H1 (cell line): Measurements from ENCODE around the gene TM4SF18. TPM values are rescaled to one million over a fixed set of nuclear protein-coding genes. Genes with fewer than 3 reads are reported as not detected.

Experiments used
- CREB1 ChIP-seq: IDR thresholded peaks from 2 replicates; pipeline ENCODE4 v1.6.1; 2012; ENCODE audit warnings: inconsistent platforms
- JUND ChIP-seq: IDR thresholded peaks from 2 replicates; pipeline ENCODE4 v1.6.1; 2011; ENCODE audit warnings: mild to moderate bottlenecking, improper control_type of control experiment, low read length
- POU5F1 ChIP-seq: IDR thresholded peaks from 2 replicates; pipeline ENCODE4 v1.6.1; 2011; ENCODE audit warnings: low read depth, mild to moderate bottlenecking, low read length, moderate library complexity
- polyA plus RNA-seq, 7 experiments: library from polyadenylated mRNA; depleted of rRNA in 3 of 7; stranded (reverse) in 5 of 7; unstranded in 2 of 7; fragments of >200 nt in 5 of 7; fragments of 200-250 nt in 2 of 7; gene quantifications; 1 replicate in 5 of 7; 2 replicates in 1 of 7; 4 replicates in 1 of 7; pipeline versions ENCODE4 v1.2.1 to v1.2.3, GENCODE V29; 2011 to 2013; ENCODE audit warnings: missing spikeins in 2 of 7, mixed read lengths in 2 of 7
- total RNA-seq: library from RNA; stranded (reverse); fragmentation: NEBNext Ultra II Directional; extraction: Animal tissue kit (Norgen Biotek cat#: 25700); gene quantifications from 2 replicates; pipeline ENCODE4 v1.2.1, GENCODE V29; 2021

The TM4SF18 gene
- total and polyA plus RNA-seq, 2 of the 8 experiments (the other 6 are each of a cell fraction or from before 2014, with no cell fraction given), result 2.9 to 13.6 TPM

DNA sequence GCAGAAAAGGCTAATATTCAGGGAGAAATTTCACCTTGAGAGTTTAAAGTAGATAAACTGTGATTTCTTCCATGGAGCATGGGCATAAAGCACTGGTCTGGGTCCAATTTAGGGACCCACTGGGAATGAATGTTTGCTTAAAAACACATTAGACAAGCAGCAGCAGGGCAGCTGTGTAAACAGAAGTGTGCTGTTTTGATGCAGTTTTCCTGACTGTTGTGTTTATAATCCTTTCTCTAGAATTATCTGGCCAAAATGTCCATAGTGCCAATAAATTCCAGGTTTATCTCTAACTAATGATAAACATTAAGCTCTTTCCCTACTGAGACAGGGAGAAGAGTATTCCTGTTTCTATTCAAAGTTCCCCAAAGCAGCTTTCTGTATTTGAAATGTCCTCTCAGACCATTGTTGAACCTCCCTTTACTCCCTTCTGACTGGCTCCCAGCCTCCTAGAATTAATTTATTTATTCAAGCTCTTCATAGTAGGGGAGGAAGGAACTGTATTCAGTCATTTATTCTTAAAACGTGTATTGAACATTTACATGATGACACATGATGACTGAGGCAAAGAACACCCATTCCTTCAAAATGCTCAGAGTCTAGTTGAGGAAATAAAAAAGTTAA is 7.0 kb upstream of the TM4SF18 start (continued):
- TF ChIP-seq JUND, result no peak
- no peak for TF ChIP-seq POU5F1
- TF ChIP-seq CREB1, result no peak
